ENCODE results near the gene SLC22A23.

Gene SLC22A23

DNA sequence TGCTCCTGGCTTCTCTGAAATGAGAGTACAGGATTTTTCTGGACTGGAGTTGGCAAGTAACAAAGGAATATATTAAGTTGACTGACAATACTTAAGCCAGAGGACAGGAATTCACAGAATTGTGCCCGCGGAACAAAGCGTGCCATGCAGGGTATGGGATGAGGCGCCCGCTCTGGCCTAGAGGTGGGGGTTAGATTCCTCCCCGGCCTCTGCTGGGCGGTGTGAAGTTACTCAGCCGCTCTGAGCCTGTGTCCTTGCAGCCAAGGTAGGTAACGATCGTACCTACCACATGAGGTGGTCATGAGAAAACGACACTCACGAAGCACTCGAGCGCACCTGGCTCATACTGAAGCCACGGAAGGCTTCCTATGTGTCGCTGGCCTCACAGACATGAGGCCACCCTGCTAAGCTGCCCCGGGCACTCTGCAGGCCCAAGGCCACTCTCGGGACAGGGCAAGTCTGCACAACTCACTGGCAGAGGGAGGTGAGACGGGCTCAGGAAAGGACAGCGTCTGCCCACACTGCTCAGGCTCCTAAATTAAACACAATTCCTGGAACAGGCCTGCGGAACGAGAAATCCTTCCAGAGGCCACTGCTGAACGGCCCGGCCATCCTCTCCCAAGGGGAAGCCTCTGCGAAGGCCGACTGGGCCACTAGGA lies 127.3 kb downstream of the SLC22A23 start:
- DNase-seq, result no peak

DNA sequence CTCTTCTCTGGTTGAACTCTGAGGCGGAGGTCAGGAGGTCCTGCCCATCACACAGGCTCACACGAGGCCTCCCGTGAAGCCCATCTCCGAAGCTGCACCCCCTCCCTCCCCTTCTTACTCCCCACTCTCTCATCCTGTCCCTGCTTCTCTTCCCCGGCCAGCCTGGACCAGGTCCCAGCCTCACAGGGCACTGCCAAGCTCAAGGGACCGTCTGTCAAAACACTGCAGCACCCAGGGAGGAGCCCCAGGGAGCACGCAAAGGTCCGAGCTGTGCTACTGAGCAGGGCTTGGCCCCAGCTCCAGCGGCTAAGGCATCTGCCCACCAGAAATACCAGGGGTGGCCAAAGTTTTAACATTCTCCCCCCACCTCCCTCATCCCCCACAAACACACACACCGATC lies 128.1 kb downstream of the SLC22A23 start:
- no peak for DNase-seq

DNA sequence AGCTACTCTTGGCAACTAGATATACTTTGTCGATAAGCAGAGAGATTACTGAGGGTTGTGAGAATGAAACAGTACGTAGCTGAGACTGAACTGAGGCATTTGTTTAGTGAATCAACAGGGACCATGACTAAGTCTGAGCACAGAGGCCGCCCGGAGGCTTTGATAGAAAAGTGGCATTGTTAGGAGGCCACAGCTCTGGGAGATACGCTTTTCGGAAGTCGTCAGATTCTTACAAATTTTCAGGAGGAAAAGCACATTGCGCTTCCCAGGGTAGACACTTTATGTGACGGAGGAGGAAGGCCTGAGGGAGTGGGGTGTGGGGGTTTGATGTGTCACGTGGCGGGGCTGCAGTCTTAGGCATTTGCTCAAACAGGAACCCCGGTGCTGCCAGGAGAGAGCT lies 128.7 kb downstream of the SLC22A23 start:
- no peak for DNase-seq

DNA sequence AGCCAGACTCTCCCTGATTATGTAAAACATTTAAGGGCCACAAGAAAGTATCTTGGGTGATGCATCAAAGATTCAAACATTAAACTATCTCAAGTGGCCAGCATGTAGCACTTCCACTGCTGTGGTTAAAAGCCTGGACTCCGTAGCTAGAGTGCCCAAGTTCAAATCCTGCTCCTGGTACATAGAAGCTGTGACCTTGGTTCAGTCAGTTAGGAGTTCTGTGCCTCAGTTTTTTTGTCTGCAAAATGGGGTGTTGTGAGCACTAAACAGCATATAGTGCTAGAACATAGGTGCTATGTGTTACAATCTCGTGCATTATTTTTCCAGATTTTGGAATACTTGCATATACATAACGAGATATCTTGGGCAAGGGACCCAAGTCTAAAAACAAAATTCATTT lies 129.4 kb downstream of the SLC22A23 start:
- DNase-seq, result no peak

DNA sequence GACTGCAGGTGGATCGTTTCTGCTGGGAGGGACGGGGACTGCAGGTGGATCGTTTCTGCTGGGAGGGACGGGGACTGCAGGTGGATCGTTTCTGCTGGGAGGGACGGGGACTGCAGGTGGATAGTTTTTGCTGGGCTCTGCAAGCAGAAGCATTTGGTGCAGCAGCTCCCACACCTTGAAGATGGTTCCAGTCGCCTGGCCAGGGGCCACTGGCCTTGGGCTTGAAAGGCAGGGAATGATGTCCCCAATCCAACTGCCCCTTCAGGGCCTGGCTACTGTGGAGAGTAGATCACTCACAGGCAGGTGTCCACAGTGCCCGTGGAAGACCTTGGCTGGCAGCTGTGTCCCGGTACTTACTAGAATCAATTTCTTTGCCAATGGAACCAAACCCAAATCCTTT lies 129.9 kb downstream of the SLC22A23 start:
- DNase-seq, result no peak

DNA sequence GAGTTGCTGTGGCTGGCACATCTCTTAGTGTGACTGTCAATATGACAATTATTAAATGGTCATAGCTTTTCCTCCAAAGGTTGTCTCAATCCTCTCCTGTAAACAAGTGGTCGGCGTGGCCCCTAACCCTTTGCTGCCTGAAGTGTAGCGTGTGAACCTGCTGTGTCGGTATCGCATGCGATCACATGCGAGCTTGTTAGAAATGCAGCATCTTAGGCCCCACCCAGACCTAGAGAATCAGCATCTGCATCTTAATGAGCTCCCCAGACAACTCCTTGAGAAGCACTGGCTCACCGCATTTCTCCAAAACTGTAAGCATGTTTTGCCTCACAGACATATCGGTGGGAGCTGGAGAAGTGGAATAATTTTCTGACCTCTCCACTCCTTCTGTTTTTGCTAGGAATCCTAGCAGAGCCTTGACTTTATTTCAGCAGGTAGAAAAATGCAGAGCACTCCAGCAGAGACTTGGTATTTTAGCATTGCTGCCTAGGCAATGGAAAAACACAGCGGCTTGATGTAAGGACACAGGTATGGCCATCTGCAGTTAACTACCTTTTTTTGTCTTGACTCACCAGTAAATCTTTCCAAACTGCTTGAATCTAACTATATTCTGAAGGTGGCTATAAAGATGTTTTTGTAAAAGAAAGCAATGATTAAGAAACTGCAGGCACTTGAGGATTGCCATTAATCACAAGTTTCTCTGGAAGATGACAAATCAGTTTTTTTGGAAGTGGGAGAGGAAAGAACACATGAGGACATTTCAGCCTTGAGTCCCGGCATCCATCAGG lies 130.5 kb downstream of the SLC22A23 start:
- DNase-seq, result no peak

DNA sequence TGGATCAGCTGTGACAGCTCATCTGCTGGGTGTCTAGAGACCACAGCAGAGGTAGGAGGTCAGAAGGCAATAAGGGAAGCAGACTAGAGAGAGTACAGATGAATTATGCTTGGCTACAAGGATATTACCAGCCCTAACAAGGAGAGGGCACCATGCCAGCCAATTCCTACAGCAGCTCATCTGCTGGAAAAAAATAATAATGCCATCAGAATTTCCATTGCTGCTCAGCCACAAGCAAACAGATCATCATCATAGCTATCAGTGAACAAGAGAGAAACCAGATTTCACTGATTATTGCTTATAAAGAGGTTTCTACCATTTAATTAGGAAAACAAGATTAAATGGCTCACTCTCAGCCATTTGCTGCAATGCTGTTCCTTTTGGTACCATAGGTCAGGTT lies 131.6 kb downstream of the SLC22A23 start:
- peak; percentile 30 for DNase-seq

DNA sequence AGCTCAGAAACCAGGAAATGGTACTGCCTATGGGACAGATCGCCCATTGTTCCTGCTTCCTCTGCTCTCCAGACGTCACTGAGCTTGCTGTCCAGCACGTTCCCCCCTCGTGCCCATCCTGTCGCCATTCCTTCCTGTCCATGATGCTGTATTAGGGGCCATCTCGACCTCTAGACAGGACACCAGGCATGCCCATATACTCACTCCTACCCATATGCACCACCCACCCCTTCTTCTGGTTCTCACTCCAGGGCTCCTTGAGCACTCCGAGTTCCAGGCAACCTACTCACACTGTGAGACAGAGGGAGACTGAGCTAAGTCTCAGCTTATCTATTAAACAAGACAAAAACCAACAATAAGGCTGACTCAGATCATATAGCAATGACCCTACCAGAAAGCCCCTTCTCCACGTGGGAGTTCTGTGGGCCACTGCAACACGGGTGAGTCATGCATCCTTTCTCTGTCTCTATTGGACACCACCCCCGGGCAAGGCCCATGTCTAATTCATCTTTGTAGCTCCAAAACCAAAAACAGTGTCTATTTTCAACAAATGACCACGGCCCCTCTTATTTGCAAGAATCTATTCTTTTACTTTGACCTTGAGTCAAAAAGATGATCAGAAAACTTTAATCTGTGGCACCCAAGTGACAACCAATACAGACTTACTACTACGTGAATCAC lies 132.4 kb downstream of the SLC22A23 start:
- DNase-seq, result peak; percentile 67

DNA sequence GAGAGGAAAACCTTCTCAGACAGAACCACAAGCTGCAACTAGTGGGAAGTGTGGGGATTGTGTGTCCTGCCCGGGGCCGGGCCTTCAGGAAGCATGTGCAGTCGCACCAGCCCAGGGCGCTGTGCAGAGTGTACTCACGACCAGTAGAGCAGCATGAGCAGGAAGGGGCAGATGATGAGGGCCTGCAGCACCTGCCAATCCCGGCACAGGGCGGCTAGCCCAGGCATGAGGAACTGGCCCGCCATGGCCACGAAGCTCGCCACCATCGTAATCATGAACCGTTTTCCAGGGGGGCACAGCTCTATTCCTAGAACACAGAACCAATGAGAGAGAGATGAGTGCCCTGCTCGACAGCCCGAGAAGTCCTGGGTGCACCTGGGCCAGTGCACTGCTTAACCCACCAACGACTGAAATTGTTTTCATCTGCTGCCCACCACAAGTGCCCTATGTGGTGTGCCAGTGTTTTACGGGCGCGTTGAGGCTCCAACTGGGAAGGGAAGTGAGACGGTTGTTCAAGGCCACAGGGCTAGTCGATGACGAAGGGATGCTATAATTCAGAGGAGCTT lies 133.1 kb downstream of the SLC22A23 start:
- DNase-seq, result no peak

DNA sequence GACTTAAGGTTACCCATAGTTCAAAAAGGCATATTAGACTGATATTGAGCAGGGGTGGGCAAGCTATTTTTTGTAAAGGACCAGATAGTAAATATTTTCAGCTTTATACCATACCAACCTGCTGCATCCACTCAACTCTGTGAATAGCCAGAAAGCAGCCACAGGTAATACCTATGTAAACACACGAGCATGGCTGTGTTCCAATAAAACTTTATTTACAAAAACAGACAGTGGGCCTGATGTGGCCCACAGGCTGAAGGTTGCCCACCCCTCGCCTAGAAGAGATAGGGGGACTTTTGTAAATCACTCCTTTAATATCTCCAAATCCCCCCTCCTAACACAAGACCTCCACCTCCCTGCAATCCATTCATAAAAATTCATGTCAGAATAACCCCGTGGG lies 133.7 kb downstream of the SLC22A23 start:
- no peak for DNase-seq

DNA sequence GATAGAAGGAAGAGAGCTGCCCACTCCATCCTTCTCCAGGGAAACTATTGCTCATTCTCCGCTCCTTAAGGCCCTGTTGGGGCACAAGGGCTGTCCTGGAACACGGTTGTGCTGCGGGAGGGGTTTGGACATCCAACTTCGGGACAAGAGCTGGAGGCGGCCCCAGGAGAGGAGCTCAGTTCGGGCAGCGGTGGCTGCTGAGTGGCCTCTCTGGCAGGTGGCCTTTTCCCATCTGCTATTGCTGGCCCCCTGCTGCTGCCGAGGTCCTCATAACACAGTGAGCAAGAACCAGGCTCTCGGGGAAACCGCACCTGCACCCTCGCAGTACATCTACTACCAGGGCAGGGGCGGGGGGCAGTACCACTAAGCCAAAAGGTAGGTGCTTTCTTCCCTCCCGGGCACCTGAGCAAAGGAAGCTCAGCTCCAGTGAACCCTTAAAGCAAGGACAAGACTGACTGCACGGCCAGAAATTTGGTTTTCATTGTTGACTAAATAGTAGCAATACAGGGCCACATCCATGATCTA lies 134.4 kb downstream of the SLC22A23 start:
- no peak for DNase-seq

DNA sequence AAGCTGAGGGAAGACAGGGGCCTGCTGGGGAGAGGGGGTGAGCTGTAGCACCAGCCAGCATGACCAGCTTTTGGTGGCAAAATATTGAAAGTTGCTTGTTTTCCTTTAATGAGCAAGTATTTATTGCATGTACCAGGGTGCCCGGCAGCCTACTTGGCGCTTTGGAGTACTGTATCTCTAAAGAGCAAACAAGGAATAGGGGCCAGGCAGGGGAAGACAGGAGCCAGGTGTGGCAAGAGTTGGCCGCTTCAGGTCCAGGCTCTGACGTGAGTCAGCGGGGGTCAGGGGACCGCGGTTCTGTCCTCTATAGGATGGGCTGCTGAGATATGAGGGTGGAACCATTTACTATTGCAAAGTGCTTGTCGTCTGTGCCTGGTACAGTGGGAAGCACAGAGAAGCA lies 135.0 kb downstream of the SLC22A23 start:
- no peak for DNase-seq

DNA sequence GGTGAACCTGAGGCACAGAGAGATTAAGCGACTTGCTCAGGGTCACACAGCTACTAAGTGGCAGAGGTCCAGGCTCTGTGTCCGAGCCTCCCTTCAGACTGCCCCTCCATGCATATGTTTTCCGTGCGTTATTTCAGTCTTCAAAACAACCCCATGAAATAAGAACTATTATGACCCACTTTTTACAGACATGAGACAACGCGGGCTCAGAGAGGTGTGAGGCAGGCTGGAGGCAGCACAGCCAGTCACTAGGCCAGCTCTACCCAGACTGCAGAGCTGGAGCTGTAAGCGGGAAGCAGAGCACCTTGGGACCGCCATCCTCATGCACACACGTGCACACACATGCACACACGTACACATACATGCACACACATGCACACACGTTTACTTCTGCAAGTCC lies 135.8 kb downstream of the SLC22A23 start:
- DNase-seq, result no peak

DNA sequence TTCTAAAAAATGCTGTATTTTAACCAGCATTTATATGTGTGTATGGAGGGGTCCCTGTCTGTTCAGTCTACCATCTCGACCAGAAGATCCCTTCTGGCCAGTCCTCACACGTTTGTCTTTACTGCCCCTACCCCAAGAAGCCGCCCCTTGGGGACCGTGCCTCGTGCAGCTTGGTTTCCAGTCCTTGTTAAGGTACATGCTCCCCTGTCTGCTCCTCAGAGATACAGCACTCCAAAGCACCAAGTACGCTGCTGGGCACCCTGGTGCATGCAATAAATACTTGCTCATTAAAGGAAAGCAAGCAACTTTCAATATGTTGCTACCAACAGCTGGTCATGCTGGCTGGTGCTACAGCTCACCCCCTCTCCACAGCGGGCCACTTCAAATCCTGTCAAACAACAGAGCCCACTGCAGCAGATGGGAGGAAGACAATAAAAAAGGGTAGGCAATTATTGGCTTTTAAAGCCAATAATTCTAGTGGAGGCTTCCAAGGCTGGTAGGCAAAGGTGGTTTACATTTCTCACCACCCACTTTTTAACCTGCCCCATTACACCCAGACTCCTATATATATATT lies 136.5 kb downstream of the SLC22A23 start:
- DNase-seq, result no peak

DNA sequence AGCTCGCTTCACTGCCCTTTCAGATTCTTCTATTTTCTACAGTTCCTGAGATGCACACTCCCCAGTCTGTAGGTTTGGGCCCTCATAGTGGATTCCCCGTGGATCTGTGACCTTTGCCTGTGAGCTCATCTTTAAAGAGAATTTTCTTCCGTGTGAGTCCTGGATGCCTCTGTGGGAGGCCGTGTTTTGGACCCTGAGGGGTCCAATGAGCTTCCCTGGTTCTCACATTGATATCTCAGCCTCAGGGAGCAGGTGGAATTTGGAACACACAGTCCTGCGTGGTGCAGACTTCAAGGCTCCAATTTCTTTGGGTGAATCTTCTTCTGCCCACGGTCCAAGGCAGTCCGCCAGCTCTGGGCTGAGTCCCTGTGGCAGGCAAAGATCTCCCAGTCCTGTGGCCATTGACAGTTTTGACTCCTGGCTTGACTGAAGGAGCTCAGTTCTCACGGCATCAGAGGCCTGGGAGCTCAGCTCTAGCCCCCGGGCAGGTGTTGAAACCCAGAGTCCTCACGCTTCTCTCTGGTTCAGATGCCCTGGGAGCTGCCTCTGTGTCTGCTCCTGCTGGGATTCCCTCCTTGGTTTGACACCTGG lies 137.1 kb downstream of the SLC22A23 start:
- DNase-seq, result no peak

DNA sequence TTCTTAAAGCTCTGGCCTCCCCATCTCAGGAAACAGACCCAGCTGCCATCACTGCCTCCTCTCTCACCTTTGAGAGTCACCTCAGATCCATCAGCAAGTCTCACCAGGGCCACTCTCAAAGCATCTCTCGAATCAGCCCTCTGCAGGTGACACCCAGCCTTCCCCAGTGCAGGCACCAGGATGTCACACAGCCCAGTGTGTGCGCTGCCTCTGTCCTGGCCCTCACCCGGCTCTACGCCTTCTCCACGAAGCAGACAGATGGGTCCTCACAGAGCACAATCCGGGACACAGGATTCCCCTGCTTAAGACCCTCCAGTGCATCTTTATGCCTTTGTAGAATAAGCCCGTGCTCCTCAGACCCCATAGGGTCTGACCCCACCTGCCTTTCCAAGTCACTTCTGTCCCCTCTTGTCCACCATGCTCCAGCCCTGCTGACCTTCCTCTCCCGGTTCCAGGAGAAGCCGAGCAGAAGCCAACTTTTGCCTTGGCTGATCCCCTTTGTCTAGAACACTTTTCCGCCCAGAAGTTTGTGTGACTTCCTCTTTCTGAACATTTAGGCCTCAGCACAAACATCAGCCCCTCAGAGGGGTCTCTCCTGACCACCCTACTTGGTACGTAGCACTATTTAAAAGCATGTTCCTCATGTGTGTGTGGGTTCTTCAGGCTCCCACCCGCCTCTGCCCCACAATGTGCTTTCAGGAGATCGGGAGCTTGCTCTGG lies 137.9 kb downstream of the SLC22A23 start:
- DNase-seq, result no peak

DNA sequence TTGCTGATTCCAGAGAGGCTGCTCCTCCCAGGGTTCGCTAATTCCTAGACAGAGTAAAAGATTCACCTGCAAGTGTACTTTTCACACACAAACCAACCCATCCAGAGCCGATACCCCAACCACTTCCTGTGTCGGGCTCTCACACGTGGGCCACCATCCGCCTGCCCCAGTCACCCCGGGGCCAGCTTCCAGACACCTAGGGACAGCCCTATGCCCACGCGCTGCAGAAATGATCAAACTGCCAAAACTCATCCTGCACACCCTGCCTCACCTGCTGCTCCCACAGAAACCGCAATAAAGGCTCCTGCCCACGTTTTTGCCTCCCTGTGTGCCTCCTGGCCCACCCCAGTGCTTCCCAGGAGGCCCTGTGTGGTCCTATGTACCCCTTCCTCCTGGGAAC lies 138.6 kb downstream of the SLC22A23 start:
- DNase-seq, result no peak

DNA sequence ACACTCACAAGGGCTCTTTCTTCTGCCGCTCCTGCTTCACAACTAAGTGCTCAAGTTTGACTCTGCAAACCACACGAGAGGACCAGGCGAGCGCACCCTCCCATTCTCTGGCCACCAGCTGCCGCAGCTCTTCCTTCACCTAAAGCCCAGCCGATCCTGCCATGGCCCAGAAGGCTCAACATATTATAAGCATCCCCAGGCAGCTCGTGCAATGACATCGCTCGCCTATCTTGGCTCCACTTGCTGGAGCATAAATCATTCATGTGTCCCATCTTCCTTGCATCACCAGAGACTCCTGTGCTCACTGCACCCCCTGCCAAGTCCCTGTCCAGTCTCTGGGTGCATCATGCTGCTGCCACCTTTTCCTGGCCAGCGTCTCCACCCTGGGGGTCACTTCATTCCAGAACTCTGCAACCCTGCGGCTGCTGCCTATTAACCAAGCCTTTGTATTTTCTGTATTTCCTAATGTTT lies 139.1 kb downstream of the SLC22A23 start:
- no peak for DNase-seq

DNA sequence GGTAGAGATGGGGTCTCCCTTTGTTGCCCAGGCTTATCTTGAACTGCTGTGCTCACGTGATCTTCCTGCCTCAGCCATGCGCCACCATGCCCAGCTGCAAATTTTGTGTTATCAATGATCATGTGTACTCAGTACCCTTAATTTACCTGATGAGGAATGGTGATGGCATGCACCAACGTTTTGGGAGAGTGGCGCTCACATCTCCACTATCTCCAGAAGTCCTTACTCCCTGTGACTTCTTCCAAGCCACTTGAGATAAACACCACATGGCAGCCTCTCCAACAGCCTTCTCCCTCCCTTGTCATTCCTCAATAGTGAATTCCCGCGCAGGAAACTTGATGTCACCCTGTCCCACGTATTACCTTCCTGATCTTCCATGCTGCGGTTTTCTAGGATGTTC lies 140.0 kb downstream of the SLC22A23 start:
- no peak for DNase-seq

DNA sequence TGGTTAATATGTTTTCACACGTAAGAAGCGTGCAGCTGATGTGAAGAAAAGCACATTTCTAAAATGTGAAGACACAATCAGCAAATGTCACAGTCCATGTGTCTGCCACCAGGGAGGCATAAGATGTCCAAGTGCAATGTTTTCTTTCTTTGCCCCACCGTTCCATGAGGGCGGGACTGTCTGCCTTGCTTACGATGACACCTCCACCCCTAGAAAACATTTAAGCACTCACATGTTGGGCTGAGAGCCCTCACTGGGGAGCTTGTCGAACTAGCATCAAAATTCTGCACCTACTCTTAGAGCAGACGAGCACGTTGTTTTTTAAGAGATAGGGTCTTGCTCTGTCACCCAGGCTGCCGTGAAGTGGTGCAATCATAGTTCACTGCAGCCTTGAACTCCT lies 140.5 kb downstream of the SLC22A23 start:
- no peak for DNase-seq

DNA sequence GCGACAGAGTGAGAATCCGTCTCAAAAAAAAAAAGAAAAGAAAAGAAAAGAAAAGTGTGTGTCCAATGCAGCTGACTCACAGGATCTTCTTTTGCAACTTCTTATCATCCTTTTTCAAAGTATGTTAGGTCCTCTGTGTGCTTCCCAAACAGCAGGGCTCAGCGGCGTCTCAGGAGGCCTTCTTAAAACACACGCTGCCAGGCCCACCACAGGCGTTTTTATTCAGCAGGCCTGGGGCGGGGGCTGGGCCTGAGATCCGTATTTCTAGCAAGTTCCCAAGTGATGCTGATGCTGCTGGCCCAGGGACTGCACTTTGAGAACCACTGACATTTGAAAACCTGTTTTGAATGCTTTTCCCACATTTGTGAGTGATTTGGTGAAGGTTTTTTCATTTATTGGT lies 141.0 kb downstream of the SLC22A23 start:
- no peak for DNase-seq
